Putamen (tissue), 1 donor: ENCODE data around the gene KRTAP22-2.

Source experiments
- DNase-seq: peaks from one replicate; pipeline ENCODE4 v3.0.0-alpha.2; 2016; ENCODE audit warnings: low spot score

The KRTAP22-2 gene

DNA sequence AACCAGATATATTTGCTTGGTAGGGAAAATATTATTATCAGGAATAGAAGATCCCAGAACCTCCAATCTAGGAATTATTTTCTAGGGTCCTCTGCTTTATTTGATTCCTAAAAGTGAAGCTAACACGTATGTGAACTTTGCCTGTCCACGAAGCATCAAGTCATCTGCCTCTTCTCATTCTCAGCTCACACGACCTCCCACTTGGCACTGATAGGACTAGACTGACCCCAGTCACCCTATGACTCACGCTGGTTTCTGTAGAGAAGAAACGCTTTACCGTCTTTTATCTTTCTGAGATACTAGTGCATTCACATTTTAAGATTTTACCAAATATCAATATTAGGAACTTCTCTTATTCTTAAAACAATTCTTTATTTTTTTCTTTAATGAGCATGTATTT lies 27.1 kb downstream of the KRTAP22-2 start:
- no peak for DNase-seq

DNA sequence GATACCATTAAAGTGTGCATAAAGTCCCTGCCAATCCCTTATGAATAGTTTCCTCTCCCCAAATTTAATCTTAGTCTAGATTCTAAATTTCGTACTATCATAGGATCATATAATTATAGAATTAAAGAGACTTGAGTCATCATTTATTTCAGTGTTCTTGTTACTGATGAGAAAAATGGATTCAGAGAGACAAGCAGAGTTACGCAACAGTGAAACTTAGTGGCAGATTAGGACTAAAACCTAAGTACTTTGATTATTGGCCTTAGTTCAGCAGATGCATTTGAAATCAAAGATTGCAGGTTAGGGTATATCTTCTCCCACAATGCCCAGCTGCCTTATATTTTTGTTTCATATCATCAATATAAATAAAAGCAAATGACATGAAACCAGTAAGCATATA lies 28.2 kb downstream of the KRTAP22-2 start:
- DNase-seq, result peak; percentile 9

DNA sequence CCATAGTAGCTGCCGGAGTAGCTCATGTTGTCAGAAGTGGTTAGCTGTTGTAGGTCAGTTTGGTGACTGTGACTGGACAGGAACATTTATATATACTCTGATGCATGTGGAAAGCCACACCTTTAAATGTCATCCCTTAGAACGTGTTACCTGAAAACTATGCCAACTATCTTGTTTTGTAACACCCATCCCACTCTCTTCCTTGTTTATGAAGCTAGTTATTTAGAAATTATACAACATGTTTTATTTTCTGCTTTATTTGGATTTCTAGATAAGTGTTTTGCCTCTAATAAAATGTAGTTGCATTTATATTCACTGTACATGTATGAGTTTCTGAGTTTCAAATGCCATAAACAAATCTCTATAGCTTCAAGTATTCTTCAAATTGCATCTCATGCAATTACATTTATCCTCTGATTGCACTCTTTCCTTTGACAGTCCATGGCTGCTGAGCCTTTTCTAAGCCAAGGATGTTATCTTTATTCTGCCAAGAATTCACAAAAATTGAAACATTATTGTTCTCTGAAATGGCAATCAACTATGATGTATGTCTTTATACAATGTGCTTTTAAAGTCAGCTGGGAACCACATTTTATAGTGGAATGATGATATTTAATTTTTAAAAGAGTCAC lies 28.8 kb downstream of the KRTAP22-2 start, which contains the start of gene KRTAP19-7:
Gene KRTAP19-7 (minus strand): TSS at position 51 of the 632 bp plus-strand sequence. CDS start 25 bp downstream, at position 26.
- no peak for DNase-seq

DNA sequence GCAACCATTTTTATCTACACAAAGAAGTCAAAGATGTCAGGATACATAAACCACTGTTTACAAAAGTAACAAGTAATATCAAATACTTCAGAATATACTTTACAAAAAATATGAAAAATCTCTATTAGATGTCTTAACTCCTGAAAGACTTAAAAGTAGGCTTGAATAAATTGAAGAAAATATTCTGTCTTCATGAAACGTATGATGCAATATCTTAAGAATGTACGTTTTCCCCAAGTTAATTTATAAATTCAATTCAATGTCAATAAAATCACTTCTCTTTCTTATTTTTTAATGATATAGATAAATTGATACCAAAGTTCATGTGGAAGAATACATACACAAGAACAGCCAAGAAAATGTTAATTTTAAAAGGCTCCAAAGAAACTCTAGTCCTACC lies 35.1 kb downstream of the KRTAP22-2 start:
- DNase-seq, result no peak

- no peak for DNase-seq
These were observed 37.4 kb downstream of the KRTAP22-2 start for GRCh38 chr21:30552782-30553181.

GRCh38 chr21:30541764-30542163 lies 48.4 kb downstream of the KRTAP22-2 start, which contains the start of gene KRTAP19-6:
Gene KRTAP19-6, minus strand, starts transcription at chr21:30541864. Its CDS starts 31 bp downstream, at chr21:30541833.
- DNase-seq, result no peak
